ENCODE results near the gene PLEKHG4.

GRCh38 chr16:67265834-67266233 lies 13.5 kb upstream of the PLEKHG4 start:
- TF ChIP-seq, protein P1, sequence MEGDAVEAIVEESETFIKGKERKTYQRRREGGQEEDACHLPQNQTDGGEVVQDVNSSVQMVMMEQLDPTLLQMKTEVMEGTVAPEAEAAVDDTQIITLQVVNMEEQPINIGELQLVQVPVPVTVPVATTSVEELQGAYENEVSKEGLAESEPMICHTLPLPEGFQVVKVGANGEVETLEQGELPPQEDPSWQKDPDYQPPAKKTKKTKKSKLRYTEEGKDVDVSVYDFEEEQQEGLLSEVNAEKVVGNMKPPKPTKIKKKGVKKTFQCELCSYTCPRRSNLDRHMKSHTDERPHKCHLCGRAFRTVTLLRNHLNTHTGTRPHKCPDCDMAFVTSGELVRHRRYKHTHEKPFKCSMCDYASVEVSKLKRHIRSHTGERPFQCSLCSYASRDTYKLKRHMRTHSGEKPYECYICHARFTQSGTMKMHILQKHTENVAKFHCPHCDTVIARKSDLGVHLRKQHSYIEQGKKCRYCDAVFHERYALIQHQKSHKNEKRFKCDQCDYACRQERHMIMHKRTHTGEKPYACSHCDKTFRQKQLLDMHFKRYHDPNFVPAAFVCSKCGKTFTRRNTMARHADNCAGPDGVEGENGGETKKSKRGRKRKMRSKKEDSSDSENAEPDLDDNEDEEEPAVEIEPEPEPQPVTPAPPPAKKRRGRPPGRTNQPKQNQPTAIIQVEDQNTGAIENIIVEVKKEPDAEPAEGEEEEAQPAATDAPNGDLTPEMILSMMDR (IDR thresholded peaks at IDR 0.05) = no peak
- no peak for TF ChIP-seq POLR2AphosphoS5 (IDR thresholded peaks at IDR 0.05)

Data from gastroesophageal sphincter (tissue), 3 donors.